ENCODE results near the gene PHPT1. TPM values are rescaled to one million over a fixed set of nuclear protein-coding genes. Genes with fewer than 3 reads are reported as not detected.
"Not testable (repeated sequence)": the region's sequence is repeated elsewhere in the genome, so short reads cannot be mapped to it uniquely, and the experiment has no call there.

The PHPT1 gene
- total RNA-seq, 4 donors from 2014 or later: 98.8 to 204 (median 152) TPM

DNA sequence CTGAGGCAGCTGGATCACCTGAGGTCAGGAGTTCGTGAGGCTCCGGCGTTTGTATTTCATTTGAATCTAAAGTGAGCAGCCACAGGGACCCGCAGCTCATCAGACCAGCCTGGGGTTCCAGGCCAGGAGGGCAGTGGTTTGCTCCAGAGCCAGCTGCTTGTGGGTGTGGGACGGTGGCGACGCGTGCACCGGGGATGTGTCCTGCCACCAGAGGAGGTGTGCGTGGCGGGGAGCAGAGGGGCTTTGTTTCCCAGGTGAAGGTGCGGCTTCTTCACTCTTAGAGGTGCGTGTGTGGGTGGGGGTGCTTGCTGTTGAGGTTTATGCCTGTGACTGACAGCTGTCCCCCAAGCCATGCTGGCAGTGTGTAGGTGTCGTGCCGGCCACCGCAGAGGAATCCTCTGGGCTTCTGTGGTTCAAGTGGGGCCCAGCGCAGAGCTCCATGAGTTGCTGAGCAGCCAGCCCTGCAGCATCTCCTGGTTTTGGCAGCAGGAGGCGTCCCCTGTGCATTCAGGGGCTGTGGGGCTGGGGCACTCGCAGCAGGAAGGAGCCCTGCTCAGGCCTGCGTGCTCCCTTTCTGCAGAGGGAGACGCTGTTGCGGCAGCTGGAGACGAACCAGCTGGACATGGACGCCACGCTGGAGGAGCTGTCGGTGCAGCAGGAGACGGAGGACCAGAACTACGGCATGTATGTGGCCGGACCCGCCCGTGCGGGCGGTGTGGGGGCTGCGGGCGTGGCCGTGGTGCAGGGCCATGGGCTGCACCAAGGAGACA lies 13.9 kb upstream of the PHPT1 start:
- Histone ChIP-seq H3K36me3 (peaks cover 0 to 49% of the 10 kb centered on the region in 2 donors), H3K4me1 (peaks cover 0 to 4% of the 10 kb centered on the region in 2 donors), H3K9me3 (no peaks in the 10 kb centered on the region), H3K27me3 (no peaks in the 10 kb centered on the region), H3K4me3 (no peak overlapping the region), H3K27ac (no peak overlapping the region)
- ATAC-seq (no peak), DNase-seq (no peak)
- in situ Hi-C loops (cut with MboI; ENCODE audit: low sequenced_read_pairs in 4 of 4): no loop called here
- TF ChIP-seq, protein P1, sequence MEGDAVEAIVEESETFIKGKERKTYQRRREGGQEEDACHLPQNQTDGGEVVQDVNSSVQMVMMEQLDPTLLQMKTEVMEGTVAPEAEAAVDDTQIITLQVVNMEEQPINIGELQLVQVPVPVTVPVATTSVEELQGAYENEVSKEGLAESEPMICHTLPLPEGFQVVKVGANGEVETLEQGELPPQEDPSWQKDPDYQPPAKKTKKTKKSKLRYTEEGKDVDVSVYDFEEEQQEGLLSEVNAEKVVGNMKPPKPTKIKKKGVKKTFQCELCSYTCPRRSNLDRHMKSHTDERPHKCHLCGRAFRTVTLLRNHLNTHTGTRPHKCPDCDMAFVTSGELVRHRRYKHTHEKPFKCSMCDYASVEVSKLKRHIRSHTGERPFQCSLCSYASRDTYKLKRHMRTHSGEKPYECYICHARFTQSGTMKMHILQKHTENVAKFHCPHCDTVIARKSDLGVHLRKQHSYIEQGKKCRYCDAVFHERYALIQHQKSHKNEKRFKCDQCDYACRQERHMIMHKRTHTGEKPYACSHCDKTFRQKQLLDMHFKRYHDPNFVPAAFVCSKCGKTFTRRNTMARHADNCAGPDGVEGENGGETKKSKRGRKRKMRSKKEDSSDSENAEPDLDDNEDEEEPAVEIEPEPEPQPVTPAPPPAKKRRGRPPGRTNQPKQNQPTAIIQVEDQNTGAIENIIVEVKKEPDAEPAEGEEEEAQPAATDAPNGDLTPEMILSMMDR (IDR thresholded peaks at IDR 0.05 in 4 of 5, conservative IDR thresholded peaks at IDR 0.05 in 1 of 5): no peak
- TF ChIP-seq POLR2A (IDR thresholded peaks at IDR 0.05): no peak
- intact Hi-C loops (cut with DNase I; ENCODE audit: low total_unique reads): loop anchor here (1.0 kb wide), 1 partner anchor 19 kb away; no protein-coding TSS in a partner anchor

DNA sequence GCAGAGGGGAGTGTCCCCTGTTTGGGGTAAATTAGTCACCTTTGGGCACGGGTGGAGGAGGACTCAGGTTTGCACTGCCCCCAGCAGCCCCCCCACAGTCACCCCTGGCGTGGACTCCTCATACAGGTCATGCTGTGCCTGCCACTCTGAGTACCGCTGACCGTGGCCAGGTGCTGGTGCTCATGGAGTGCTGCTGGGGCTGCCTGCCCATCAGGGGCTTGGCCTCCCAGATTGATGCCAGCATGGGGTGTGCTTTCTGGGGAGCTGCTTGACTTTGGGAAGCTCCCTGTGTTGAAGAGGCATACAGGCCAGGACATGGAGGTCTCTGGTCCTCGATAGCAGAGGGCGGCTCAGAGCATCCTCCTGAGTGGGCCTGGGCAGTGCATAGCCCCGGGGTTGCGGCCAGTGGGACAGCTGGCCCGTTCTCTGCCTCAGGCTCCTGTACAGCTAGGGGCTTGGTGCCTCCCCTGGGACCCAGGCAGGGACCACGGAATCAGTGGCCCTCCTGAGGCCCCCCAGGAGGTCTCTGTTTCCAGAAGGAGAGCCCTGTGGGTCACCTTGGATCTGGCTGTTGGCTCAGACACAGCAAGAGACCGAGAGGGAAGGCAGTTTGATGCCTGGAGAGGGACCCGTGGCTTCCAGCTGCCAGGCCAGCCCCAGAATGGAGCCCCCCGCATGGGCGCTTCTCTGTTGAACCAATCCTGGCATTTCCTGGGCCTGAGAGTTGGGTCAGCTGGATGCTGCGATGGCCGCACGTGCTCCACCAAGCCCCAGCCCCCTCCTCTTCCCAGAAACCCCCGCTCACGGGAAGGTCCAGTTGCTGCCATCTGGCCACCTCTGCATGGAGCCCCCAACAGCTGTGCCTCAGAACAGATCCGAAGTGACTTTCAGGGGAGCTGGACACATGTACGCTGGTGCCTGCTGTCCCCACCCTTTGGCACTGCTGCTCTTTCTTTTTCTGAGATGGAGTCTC lies 13.0 kb upstream of the PHPT1 start:
- TF ChIP-seq, protein P1 (IDR thresholded peaks at IDR 0.05 in 4 of 5, conservative IDR thresholded peaks at IDR 0.05 in 1 of 5): no peak
- TF ChIP-seq POLR2A (IDR thresholded peaks at IDR 0.05): no peak
- H3K4me1 ChIP-seq: peaks cover 8 to 9% of the 10 kb centered on the region in 2 donors
- H3K27ac ChIP-seq: no peak overlapping the region
- no peaks in the 10 kb centered on the region for H3K27me3 ChIP-seq
- DNase-seq: no peak
- peaks cover 0 to 40% of the 10 kb centered on the region in 2 donors for H3K36me3 ChIP-seq
- no peak overlapping the region for H3K4me3 ChIP-seq
- ATAC-seq: no peak
- in situ Hi-C loops (cut with MboI; ENCODE audit: low sequenced_read_pairs in 4 of 4): no loop called here
- intact Hi-C loops (cut with DNase I; ENCODE audit: low total_unique reads): loop anchor here (1.0 kb wide), 1 partner anchor 18 kb away; no protein-coding TSS in a partner anchor
- no peaks in the 10 kb centered on the region for H3K9me3 ChIP-seq

DNA sequence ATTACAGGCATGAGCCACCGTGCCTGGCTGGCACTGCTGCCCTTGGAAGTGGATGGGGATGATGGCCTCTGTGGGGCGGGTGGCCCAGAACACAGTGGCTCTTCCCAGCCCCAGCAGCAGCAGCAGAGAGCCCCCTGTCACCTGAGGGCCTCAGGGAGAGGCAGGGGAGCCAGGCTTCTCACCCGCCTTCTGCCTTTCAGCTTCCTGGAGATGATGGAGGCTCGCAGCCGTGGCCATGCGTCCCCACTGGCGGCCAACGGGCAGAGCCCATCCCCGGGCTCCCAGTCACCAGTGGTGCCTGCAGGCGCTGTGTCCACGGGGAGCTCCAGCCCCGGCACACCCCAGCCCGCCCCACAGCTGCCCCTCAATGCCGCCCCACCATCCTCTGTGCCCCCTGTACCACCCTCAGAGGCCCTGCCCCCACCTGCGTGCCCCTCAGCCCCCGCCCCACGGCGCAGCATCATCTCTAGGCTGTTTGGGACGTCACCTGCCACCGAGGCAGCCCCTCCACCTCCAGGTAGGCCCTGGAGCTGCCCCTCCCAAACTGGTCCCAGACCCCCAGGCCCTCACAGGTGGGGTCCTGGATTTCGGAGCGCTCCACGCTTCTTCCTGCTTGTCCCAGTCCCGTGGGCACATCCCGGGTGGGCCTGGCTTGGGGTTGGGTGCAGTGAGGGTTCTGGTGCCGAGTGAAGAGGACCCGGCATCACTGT lies 11.9 kb upstream of the PHPT1 start:
- ATAC-seq (no peak), DNase-seq (no peak)
- H3K4me1 ChIP-seq: peaks cover 12 to 19% of the 10 kb centered on the region in 2 donors
- TF ChIP-seq, protein P1 (IDR thresholded peaks at IDR 0.05 in 4 of 5, conservative IDR thresholded peaks at IDR 0.05 in 1 of 5): no peak
- TF ChIP-seq POLR2A (IDR thresholded peaks at IDR 0.05): no peak
- in situ Hi-C loops (cut with MboI; ENCODE audit: low sequenced_read_pairs in 4 of 4): no loop called here
- H3K9me3 ChIP-seq: no peaks in the 10 kb centered on the region
- no peak overlapping the region for H3K4me3 ChIP-seq
- intact Hi-C loops (cut with DNase I; ENCODE audit: low total_unique reads): no loop called here
- no peaks in the 10 kb centered on the region for H3K27me3 ChIP-seq
- peaks cover 0 to 31% of the 10 kb centered on the region in 2 donors for H3K36me3 ChIP-seq
- no peak overlapping the region for H3K27ac ChIP-seq

DNA sequence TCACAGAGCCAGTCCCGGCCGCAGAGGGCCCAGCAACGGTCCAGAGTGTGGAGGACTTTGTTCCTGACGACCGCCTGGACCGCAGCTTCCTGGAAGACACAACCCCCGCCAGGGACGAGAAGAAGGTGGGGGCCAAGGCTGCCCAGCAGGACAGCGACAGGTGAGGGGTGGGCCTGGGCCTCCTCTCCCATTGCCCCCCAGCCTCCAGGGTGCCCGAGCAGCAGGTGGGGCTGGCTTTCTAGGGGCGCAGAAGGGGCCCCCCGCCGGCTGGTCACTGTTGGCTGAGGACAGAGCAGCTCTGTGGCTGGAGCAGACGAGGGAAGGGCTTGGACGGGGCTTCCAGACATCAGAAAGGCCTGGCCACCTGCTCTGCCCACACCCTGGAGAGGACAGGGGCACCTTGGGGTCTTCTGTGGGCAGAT lies 11.3 kb upstream of the PHPT1 start:
- not testable (repeated sequence) for ATAC-seq

More for the DNA sequence above, 11.3 kb upstream of the PHPT1 start:
- H3K27me3 ChIP-seq; H3K9me3 ChIP-seq; intact Hi-C loops (cut with DNase I; ENCODE audit: low total_unique reads); in situ Hi-C loops (cut with MboI; ENCODE audit: low sequenced_read_pairs in 4 of 4); H3K4me3 ChIP-seq; DNase-seq; H3K27ac ChIP-seq: not testable (repeated sequence)
- H3K36me3 ChIP-seq: peaks cover 0 to 26% of the 10 kb centered on the region in 2 donors
- peaks cover 10 to 25% of the 10 kb centered on the region in 2 donors for H3K4me1 ChIP-seq

Data from gastrocnemius medialis (tissue), 4 donors.